A549 (cell line): Measurements from ENCODE around the gene TNFAIP8. TPM values are rescaled to one million over a fixed set of nuclear protein-coding genes. Genes with fewer than 3 reads are reported as not detected.

ENCODE experiments used
- ATAC-seq, 2 experiments: fragments of 200-7000 bp in 1 of 2; fragments of >200 bp in 1 of 2; cut with Nextera tagmentation in 1 of 2; cut with Tn5 transposase in 1 of 2; 3 replicates each; pipeline versions ENCODE4 v1.8.0 to v1.9.1; 2018 to 2020; ENCODE audit warnings: mild to moderate bottlenecking in 1 of 2, moderate library complexity in 1 of 2
- CTCF ChIA-PET: fragments of 300-600 bp; sonication (Branson Sonifier 250); formaldehyde crosslinking; extraction: SDS; loops from one replicate; lab custom pipeline; 2021; ENCODE audit warnings: antibody characterized with exemption, inconsistent platforms; lab: Yijun Ruan, JAX
- POLR2A ChIA-PET: fragments of 350-600 bp; formaldehyde crosslinking; extraction: SDS; loops from one replicate; lab custom pipeline; 2021; ENCODE audit warnings: antibody characterized with exemption, inconsistent platforms; lab: Yijun Ruan, JAX
- DNase-seq, 2 experiments: peaks; one replicate each; pipeline versions ENCODE4 v3.0.0 to v3.0.0-alpha.2; 2011 to 2016; ENCODE audit warnings: low read depth in 1 of 2, low spot score in 1 of 2
- FAIRE-seq: peaks from 2 replicates; lab custom pipeline; 2011; peaks lifted over from hg19 to GRCh38; lab: Jason Lieb, UNC
- H3K27ac ChIP-seq, 2 experiments: fragments of >200 bp; sonication (Bioruptor Twin); formaldehyde crosslinking; 3 replicates each; pipeline ENCODE4 v1.5.1; 2016 to 2017
- H3K4me1 ChIP-seq: fragments of >200 bp; sonication (Bioruptor Twin); formaldehyde crosslinking; 3 replicates; pipeline ENCODE4 v1.6.1; 2016
- H3K4me2 ChIP-seq: fragments of >200 bp; sonication (Bioruptor Twin); formaldehyde crosslinking; 3 replicates; pipeline ENCODE4 v1.6.1; 2016
- H3K4me3 ChIP-seq: fragments of >200 bp; sonication (Bioruptor Twin); formaldehyde crosslinking; 3 replicates; pipeline ENCODE4 v1.5.1; 2016
- H3K9me3 ChIP-seq: fragments of >200 bp; sonication (Bioruptor Twin); formaldehyde crosslinking; 3 replicates; pipeline ENCODE4 v1.6.1; 2016
- ELK1 ChIP-seq: fragments of 150-350 bp; IDR thresholded peaks from 2 replicates; pipeline ENCODE4 v1.6.1; 2014; ENCODE audit warnings: low read depth, mild to moderate bottlenecking, low read length
- EP300 ChIP-seq, 2 experiments: fragments of >200 bp; sonication (Bioruptor Twin); formaldehyde crosslinking; IDR thresholded peaks; 2 replicates in 1 of 2; 3 replicates in 1 of 2; pipeline ENCODE4 v1.6.1; 2016 to 2017
- ESRRA ChIP-seq: fragments of 150-350 bp; IDR thresholded peaks from 2 replicates; pipeline ENCODE4 v1.6.1; 2014; ENCODE audit warnings: mild to moderate bottlenecking, low read length, borderline replicate concordance
- FOSB ChIP-seq: fragments of 250-450 bp; sonication (Bioruptor Pico); IDR thresholded peaks from 2 replicates; pipeline ENCODE4 v1.5.0; 2020; ENCODE audit warnings: mild to moderate bottlenecking, moderate library complexity
- FOSL2 ChIP-seq, 2 experiments: fragments of 450-650 bp in 1 of 2; fragments of >200 bp in 1 of 2; sonication (Bioruptor Twin) in 1 of 2; formaldehyde crosslinking; IDR thresholded peaks; 2 replicates each; pipeline versions ENCODE4 v1.5.0 to v1.6.1; 2016 to 2020; ENCODE audit warnings: mild to moderate bottlenecking in 1 of 2, moderate library complexity in 1 of 2
- GATA3 ChIP-seq: IDR thresholded peaks from 2 replicates; pipeline ENCODE4 v1.6.1; 2012; ENCODE audit warnings: borderline replicate concordance
- HMGXB4 ChIP-seq: fragments of 250-450 bp; sonication (Bioruptor Pico); IDR thresholded peaks from 2 replicates; pipeline ENCODE4 v1.5.0; 2021; ENCODE audit warnings: mild to moderate bottlenecking, moderate library complexity, borderline replicate concordance
- JUNB ChIP-seq: fragments of >200 bp; sonication (Bioruptor Twin); formaldehyde crosslinking; IDR thresholded peaks from 2 replicates; pipeline ENCODE4 v1.6.1; 2016
- MYC ChIP-seq: IDR thresholded peaks from 2 replicates; pipeline ENCODE4 v1.6.1; 2012; ENCODE audit warnings: mild to moderate bottlenecking, inconsistent platforms, low read length, improper control_type of control experiment, borderline replicate concordance
- NFE2L2 ChIP-seq: fragments of 150-350 bp; conservative IDR thresholded peaks from 2 replicates; pipeline ENCODE4 v1.6.1; 2014; ENCODE audit warnings: low read length
- POLR2AphosphoS2 ChIP-seq: conservative IDR thresholded peaks from 2 replicates; pipeline ENCODE4 v1.6.1; 2012; ENCODE audit warnings: low read length, improper control_type of control experiment, inconsistent platforms
- RCOR1 ChIP-seq: fragments of 150-350 bp; IDR thresholded peaks from 2 replicates; pipeline ENCODE4 v1.6.1; 2014; ENCODE audit warnings: antibody characterized with exemption, low read length, low read depth
- SMC3 ChIP-seq: fragments of >200 bp; sonication (Bioruptor Twin); formaldehyde crosslinking; IDR thresholded peaks from 3 replicates; pipeline ENCODE4 v1.6.1; 2018; ENCODE audit warnings: inconsistent platforms
- TP53 ChIP-seq: fragments of 250-450 bp; sonication (Bioruptor Pico); IDR thresholded peaks from 2 replicates; pipeline ENCODE4 v1.5.0; 2021; ENCODE audit warnings: mild to moderate bottlenecking, moderate library complexity
- ZNF302 ChIP-seq: fragments of 250-450 bp; sonication (Bioruptor Pico); IDR thresholded peaks from 2 replicates; pipeline ENCODE4 v1.9.0; 2021; ENCODE audit warnings: inconsistent platforms, mild to moderate bottlenecking, moderate library complexity
- WGBS: methylation state at CpG from one replicate; pipeline ENCODE4 v1.1.6; 2017; ENCODE audit errors: missing lambda C conversion rate; 5-methylcytosine and 5-hydroxymethylcytosine counted together
- polyA plus RNA-seq, 4 experiments: library from polyadenylated mRNA; depleted of rRNA in 3 of 4; stranded (reverse); fragments of >200 nt; fragmentation: RNase III in 1 of 4; extraction: RNeasy Plus Mini Kit Qiagen cat#74134 plus additional on column Dnase treatment in 1 of 4; gene quantifications; 2 replicates in 3 of 4; 3 replicates in 1 of 4; pipeline ENCODE4 v1.2.3, GENCODE V29; 2011 to 2017
- TF ChIP-seq, protein P1 (sequence below): fragments of 200-600 bp; sonication (generic); IDR thresholded peaks from 2 replicates; pipeline ENCODE4 v1.6.1; 2016; ENCODE audit warnings: antibody characterized with exemption, mild to moderate bottlenecking, moderate library complexity
- TF ChIP-seq, protein P2 (sequence below): fragments of >200 bp; sonication (Bioruptor Twin); formaldehyde crosslinking; IDR thresholded peaks from 3 replicates; pipeline ENCODE4 v1.5.1; 2016

Gene TNFAIP8
- polyA plus RNA-seq, 2 of the 4 experiments (the other 2 are of a cell fraction) = 34.9 to 35.7 TPM

- TF ChIP-seq, protein P1, sequence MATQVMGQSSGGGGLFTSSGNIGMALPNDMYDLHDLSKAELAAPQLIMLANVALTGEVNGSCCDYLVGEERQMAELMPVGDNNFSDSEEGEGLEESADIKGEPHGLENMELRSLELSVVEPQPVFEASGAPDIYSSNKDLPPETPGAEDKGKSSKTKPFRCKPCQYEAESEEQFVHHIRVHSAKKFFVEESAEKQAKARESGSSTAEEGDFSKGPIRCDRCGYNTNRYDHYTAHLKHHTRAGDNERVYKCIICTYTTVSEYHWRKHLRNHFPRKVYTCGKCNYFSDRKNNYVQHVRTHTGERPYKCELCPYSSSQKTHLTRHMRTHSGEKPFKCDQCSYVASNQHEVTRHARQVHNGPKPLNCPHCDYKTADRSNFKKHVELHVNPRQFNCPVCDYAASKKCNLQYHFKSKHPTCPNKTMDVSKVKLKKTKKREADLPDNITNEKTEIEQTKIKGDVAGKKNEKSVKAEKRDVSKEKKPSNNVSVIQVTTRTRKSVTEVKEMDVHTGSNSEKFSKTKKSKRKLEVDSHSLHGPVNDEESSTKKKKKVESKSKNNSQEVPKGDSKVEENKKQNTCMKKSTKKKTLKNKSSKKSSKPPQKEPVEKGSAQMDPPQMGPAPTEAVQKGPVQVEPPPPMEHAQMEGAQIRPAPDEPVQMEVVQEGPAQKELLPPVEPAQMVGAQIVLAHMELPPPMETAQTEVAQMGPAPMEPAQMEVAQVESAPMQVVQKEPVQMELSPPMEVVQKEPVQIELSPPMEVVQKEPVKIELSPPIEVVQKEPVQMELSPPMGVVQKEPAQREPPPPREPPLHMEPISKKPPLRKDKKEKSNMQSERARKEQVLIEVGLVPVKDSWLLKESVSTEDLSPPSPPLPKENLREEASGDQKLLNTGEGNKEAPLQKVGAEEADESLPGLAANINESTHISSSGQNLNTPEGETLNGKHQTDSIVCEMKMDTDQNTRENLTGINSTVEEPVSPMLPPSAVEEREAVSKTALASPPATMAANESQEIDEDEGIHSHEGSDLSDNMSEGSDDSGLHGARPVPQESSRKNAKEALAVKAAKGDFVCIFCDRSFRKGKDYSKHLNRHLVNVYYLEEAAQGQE = no peak
- TF ChIP-seq ELK1 = no peak
These were observed 40.3 kb upstream of the TNFAIP8 start (continued) for GRCh38 chr5:119315516-119315949.

DNA sequence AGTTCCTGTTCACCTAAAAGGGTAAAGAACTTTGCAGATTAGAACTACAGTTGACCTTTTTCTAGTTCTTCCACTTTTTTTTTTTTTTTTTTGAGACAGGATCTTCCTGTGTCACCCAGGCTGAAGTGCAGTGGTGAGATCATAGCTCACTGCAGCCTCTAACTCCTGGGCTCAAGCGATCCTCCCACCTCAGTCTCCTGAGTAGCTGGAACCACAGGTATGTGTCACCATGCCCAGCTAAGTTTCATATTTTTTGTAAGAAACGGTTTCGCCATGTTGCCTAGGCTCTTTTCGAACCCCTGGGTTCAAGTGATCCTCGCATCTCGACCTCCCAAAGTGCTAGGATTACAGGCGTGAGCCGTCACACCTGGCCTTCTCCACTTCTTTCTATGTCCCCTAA is 39.7 kb upstream of the TNFAIP8 start:
- TF ChIP-seq MYC = no peak
- no peak for TF ChIP-seq ESRRA
- TF ChIP-seq, protein P2, sequence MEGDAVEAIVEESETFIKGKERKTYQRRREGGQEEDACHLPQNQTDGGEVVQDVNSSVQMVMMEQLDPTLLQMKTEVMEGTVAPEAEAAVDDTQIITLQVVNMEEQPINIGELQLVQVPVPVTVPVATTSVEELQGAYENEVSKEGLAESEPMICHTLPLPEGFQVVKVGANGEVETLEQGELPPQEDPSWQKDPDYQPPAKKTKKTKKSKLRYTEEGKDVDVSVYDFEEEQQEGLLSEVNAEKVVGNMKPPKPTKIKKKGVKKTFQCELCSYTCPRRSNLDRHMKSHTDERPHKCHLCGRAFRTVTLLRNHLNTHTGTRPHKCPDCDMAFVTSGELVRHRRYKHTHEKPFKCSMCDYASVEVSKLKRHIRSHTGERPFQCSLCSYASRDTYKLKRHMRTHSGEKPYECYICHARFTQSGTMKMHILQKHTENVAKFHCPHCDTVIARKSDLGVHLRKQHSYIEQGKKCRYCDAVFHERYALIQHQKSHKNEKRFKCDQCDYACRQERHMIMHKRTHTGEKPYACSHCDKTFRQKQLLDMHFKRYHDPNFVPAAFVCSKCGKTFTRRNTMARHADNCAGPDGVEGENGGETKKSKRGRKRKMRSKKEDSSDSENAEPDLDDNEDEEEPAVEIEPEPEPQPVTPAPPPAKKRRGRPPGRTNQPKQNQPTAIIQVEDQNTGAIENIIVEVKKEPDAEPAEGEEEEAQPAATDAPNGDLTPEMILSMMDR = no peak
- no peak for TF ChIP-seq RCOR1
- TF ChIP-seq JUNB = no peak
- TF ChIP-seq TP53 (CRISPR knock-in tag) = no peak
- TF ChIP-seq SMC3 = no peak
- no peak for ATAC-seq
- Histone ChIP-seq H3K4me3 (no peak overlapping the region), H3K4me1 (peaks cover 32% of the 10 kb centered on the region), H3K4me2 (0 out of 3 replicates have a peak overlapping the region, but pooled peaks have one; percentile 33), H3K9me3 (no peaks in the 10 kb centered on the region), H3K27ac (peak overlapping the region in 1 of 2 experiments; percentile 77; a peak in 4 of 6 replicates)
- 92% methylated on average over 8 of the region's 8 CpGs for WGBS
- ChIA-PET CTCF (interaction anchor here (0.6 to 4.7 kb wide), 14 partner anchors 8 to 328 kb away, joined by 3 to 28 read pairs (median 6); partner anchors contain the start of genes DMXL1 and DTWD2), POLR2A (no interaction called here)
- no peak for FAIRE-seq
- no peak for DNase-seq

GRCh38 chr5:119316906-119317305 is 38.9 kb upstream of the TNFAIP8 start:
- ATAC-seq (no peak), FAIRE-seq (no peak), DNase-seq (no peak)
- Histone ChIP-seq H3K9me3 (no peaks in the 10 kb centered on the region), H3K4me3 (no peak overlapping the region), H3K4me1 (peaks cover 41% of the 10 kb centered on the region), H3K27ac (no peak overlapping the region), H3K4me2 (no peak overlapping the region)
- CTCF ChIA-PET = interaction anchor here (1.8 to 2.4 kb wide), 2 partner anchors 19 to 329 kb away, joined by 5 to 15 read pairs; partner anchors contain the start of gene DTWD2
- POLR2A ChIA-PET = no interaction called here
- 94% methylated on average over 3 of the region's 3 CpGs for WGBS
- TF ChIP-seq ZNF302 (CRISPR knock-in tag) = no peak
- TF ChIP-seq HMGXB4 = no peak
- TF ChIP-seq EP300 (IDR thresholded peaks at IDR 0.05) = no peak
- no peak for TF ChIP-seq FOSL2 (IDR thresholded peaks at IDR 0.05)
- TF ChIP-seq FOSL2 (CRISPR knock-in tag; IDR thresholded peaks at IDR 0.05) = no peak
- TF ChIP-seq GATA3 = no peak
- TF ChIP-seq JUNB = no peak
- TF ChIP-seq FOSB (CRISPR knock-in tag) = no peak
- TF ChIP-seq NFE2L2 = no peak
- no peak for TF ChIP-seq POLR2AphosphoS2
